ENCODE measurements around the gene SFXN5. TPM values are rescaled to one million over a fixed set of nuclear protein-coding genes. Genes with fewer than 3 reads are reported as not detected.

SFXN5 gene
- total and polyA plus RNA-seq, 2 of the 4 experiments (the other 2 are of a cell fraction) = 8.6 to 17.0 TPM

- Histone ChIP-seq H3K4me1 (ENCODE audit: control insufficient read depth, insufficient read depth, low read length) (no peaks in the 10 kb centered on the region), H3K18ac (ENCODE audit: low read depth, low read length) (no peak overlapping the region), H3K9me1 (ENCODE audit: insufficient read depth, low read length) (peaks cover 11% of the 10 kb centered on the region; the same call in 1 of the 2 replicates), H2BK120ac (ENCODE audit: low read depth, low read length) (no peak overlapping the region), H3K79me1 (ENCODE audit: low read depth in 1 of 2, low read length in 2 of 2) (no peaks in the 10 kb centered on the region), H3K9me3 (ENCODE audit: control insufficient read depth, insufficient read depth, low read length) (no peaks in the 10 kb centered on the region), H4K91ac (ENCODE audit: insufficient read depth, low read depth, low read length) (no peak overlapping the region), H3K4ac (ENCODE audit: low read depth, low read length) (no peak overlapping the region), H3K23ac (ENCODE audit: low read depth, low read length) (no peak overlapping the region), H3K14ac (replicated peaks; ENCODE audit: low read depth, low read length) (no peak overlapping the region), H2AK9ac (replicated peaks; ENCODE audit: low read depth, low read length, poor library complexity) (peak overlapping the region; percentile 70), H2BK20ac (ENCODE audit: low read depth, low read length) (no peak overlapping the region), H2BK5ac (ENCODE audit: low read depth, low read length, poor library complexity, severe bottlenecking) (no peak overlapping the region), H3K9ac (ENCODE audit: low read depth, low read length) (no peak overlapping the region), H4K20me1 (ENCODE audit: insufficient read depth, low read length) (no peaks in the 10 kb centered on the region), H3K4me2 (ENCODE audit: low read depth, low read length) (no peak overlapping the region), H2AK5ac (ENCODE audit: low read depth, low read length) (no peak overlapping the region), H2BK15ac (ENCODE audit: low read depth, low read length) (no peak overlapping the region), H4K5ac (ENCODE audit: low read depth, low read length) (no peak overlapping the region), H3K36me3 (ENCODE audit: control insufficient read depth, insufficient read depth, low read length) (0 out of 2 replicates have a peak, but pooled peaks cover 3% of the 10 kb centered on the region), H3K27ac (ENCODE audit: insufficient read depth, low read length) (no peak overlapping the region), H2AFZ (replicated peaks; ENCODE audit: low read length, poor library complexity) (no peak overlapping the region), H3K4me3 (ENCODE audit: insufficient read depth, low read depth, low read length) (no peak overlapping the region), H4K8ac (ENCODE audit: low read depth in 2 of 2, low read length in 2 of 2) (no peak overlapping the region), H3K27me3 (ENCODE audit: control insufficient read depth, insufficient read depth, low read length) (no peaks in the 10 kb centered on the region), H3K56ac (ENCODE audit: extremely low read depth, insufficient read depth, low read length) (no peak overlapping the region)
- intact Hi-C loops (cut with micrococcal nuclease) (no loop called here), in situ Hi-C loops (cut with MboI; ENCODE audit: low sequenced_read_pairs) (no loop called here), dilution Hi-C loops (cut with HindIII; ENCODE audit: low sequenced_read_pairs, unreplicated experiment) (no loop called here)
- ChIA-PET CTCF (no interaction called here), POLR2A (ENCODE audit: unreplicated experiment) (no interaction called here)
- DNase-seq = no peak
- BruUV-seq (replicated peaks) = no TSS peak
- 100% methylated on average over 1 of the region's 6 CpGs; no CpG with 5 or more reads in 1 of the 2 experiments for WGBS, 2 experiments (ENCODE audit: extremely low coverage in 2 of 2, insufficient read length in 1 of 2)
- no peak for ATAC-seq (ENCODE audit: low read depth)
- TF ChIP-seq MAZ (IDR thresholded peaks at IDR 0.05; ENCODE audit: borderline replicate concordance, low read depth, low read length) (no peak), POLR2A (IDR thresholded peaks at IDR 0.05; ENCODE audit: low read depth, low read length) (no peak), RCOR1 (IDR thresholded peaks at IDR 0.05; ENCODE audit: insufficient replicate concordance, low read length) (no peak), NFE2L2 (IDR thresholded peaks at IDR 0.05; ENCODE audit: low read depth, low read length) (no peak), BHLHE40 (IDR thresholded peaks at IDR 0.05; ENCODE audit: low read depth, low read length) (no peak), CHD1 (IDR thresholded peaks at IDR 0.05; ENCODE audit: low read depth, low read length) (no peak), RAD21 (IDR thresholded peaks at IDR 0.05; ENCODE audit: low read length) (no peak), RFX5 (IDR thresholded peaks at IDR 0.05; ENCODE audit: low read depth, low read length) (no peak)
Observed at GRCh38 chr2:72964146-72964525, 107.4 kb downstream of the SFXN5 start.

Data from IMR-90 (cell line).